BE2C (cell line): ENCODE measurements around the gene ZNF677. TPM values are rescaled to one million over a fixed set of nuclear protein-coding genes. Genes with fewer than 3 reads are reported as not detected.
"Not testable (repeated sequence)": the region's sequence is repeated elsewhere in the genome, so short reads cannot be mapped to it uniquely, and the experiment has no call there.

Experiments used
- DNase-seq: peaks from one replicate; pipeline ENCODE4 v3.0.0-alpha.2; 2020
- H3K27me3 ChIP-seq: fragments of 250-450 bp; sonication (Bioruptor Pico); 2 replicates; pipeline ENCODE4 v1.5.1; 2020; ENCODE audit warnings: mild to moderate bottlenecking
- H3K36me3 ChIP-seq: fragments of 250-450 bp; sonication (Bioruptor Pico); 2 replicates; pipeline ENCODE4 v1.5.1; 2020; ENCODE audit warnings: mild to moderate bottlenecking
- H3K4me1 ChIP-seq: fragments of 250-450 bp; sonication (Bioruptor Pico); 2 replicates; pipeline ENCODE4 v1.5.1; 2020
- H3K4me3 ChIP-seq: 2 replicates; pipeline ENCODE4 v1.5.1; 2011; ENCODE audit warnings: low read depth, low read length
- H3K9me3 ChIP-seq: fragments of 250-450 bp; sonication (Bioruptor Pico); 2 replicates; pipeline ENCODE4 v1.5.1; 2020
- CTCF ChIP-seq: IDR thresholded peaks from 2 replicates; pipeline ENCODE4 v1.5.1; 2012; ENCODE audit warnings: mild to moderate bottlenecking, low read depth, low read length
- polyA plus RNA-seq: library from polyadenylated mRNA; unstranded; fragments of >200 nt; gene quantifications from one replicate; pipeline ENCODE4 v1.2.1, GENCODE V29; 2012; ENCODE audit warnings: low read depth, missing spikeins; ENCODE audit not compliant: insufficient read length, insufficient read depth

Gene ZNF677
- polyA plus RNA-seq: 30.7 TPM

GRCh38 chr19:53254411-53255341 lies at the start of gene ZNF677:
Gene ZNF677, minus strand, starts transcription at chr19:53254873. Its CDS starts 3,323 bp downstream, at chr19:53251550.
- no peaks in the 10 kb centered on the region for H3K4me1 ChIP-seq
- H3K9me3 ChIP-seq: no peaks in the 10 kb centered on the region; the same call in 1 of the 2 replicates
- H3K4me3 ChIP-seq: peak within 1 kb of the TSS; percentile 95
- peak; percentile 95 for DNase-seq
- peaks cover 26% of the 10 kb centered on the region for H3K36me3 ChIP-seq
- no peak for TF ChIP-seq CTCF
- no peaks in the 10 kb centered on the region for H3K27me3 ChIP-seq

- DNase-seq, H3K4me1 ChIP-seq, H3K27me3 ChIP-seq, H3K36me3 ChIP-seq, H3K9me3 ChIP-seq, H3K4me3 ChIP-seq: not testable (repeated sequence)
These were observed 46.7 kb upstream of the ZNF677 start for GRCh38 chr19:53301341-53301740.

- no peak for DNase-seq
- Histone ChIP-seq H3K4me3 (no peak overlapping the region), H3K4me1 (no peaks in the 10 kb centered on the region), H3K9me3 (no peaks in the 10 kb centered on the region; the same call in 1 of the 2 replicates), H3K27me3 (no peaks in the 10 kb centered on the region), H3K36me3 (no peaks in the 10 kb centered on the region)
- no peak for TF ChIP-seq CTCF
These were observed 40.2 kb upstream of the ZNF677 start for GRCh38 chr19:53294786-53295441.

- H3K27me3 ChIP-seq: no peaks in the 10 kb centered on the region
- no peaks in the 10 kb centered on the region; the same call in 1 of the 2 replicates for H3K9me3 ChIP-seq
- DNase-seq: no peak
- no peak overlapping the region for H3K4me3 ChIP-seq
- H3K36me3 ChIP-seq: no peaks in the 10 kb centered on the region
- H3K4me1 ChIP-seq: no peaks in the 10 kb centered on the region
- TF ChIP-seq CTCF: no peak
These were observed 36.3 kb upstream of the ZNF677 start for GRCh38 chr19:53290758-53291549.

GRCh38 chr19:53285087-53285486 lies 30.4 kb upstream of the ZNF677 start:
- TF ChIP-seq CTCF: no peak
- Histone ChIP-seq H3K36me3 (no peaks in the 10 kb centered on the region), H3K27me3 (no peaks in the 10 kb centered on the region), H3K4me1 (no peaks in the 10 kb centered on the region), H3K9me3 (no peaks in the 10 kb centered on the region), H3K4me3 (no peak overlapping the region)
- no peak for DNase-seq

- peak; percentile 23 for DNase-seq
- H3K36me3 ChIP-seq, H3K4me3 ChIP-seq, H3K4me1 ChIP-seq, H3K9me3 ChIP-seq, H3K27me3 ChIP-seq: not testable (repeated sequence)
These were observed 27.3 kb upstream of the ZNF677 start for GRCh38 chr19:53281947-53282346.
